Natural killer cell (primary cell): ENCODE measurements around the gene WFIKKN1. TPM values are rescaled to one million over a fixed set of nuclear protein-coding genes. Genes with fewer than 3 reads are reported as not detected.

Source experiments
- ATAC-seq, 3 donors: fragments of 150-1000 bp in 2 of 3; fragments of 200-7000 bp in 1 of 3; cut with Tn5 transposase; 1 replicate in 1 of 3; 2 replicates in 2 of 3; pipeline ENCODE4 v1.10.0; 2021; ENCODE audit warnings: mild to moderate bottlenecking in 2 of 3, moderate library complexity in 2 of 3
- DNase-seq, 2 donors: peaks; one replicate each; pipeline versions ENCODE4 v3.0.0 to v3.0.0-alpha.2; 2013 to 2021; ENCODE audit warnings: mixed read lengths in 1 of 2
- H3K27ac ChIP-seq: one replicate; pipeline ENCODE4 v1.5.1; 2013; ENCODE audit warnings: mild to moderate bottlenecking, low read length
- H3K27me3 ChIP-seq: one replicate; pipeline ENCODE4 v1.6.1; 2013; ENCODE audit warnings: low read length; ENCODE audit not compliant: control insufficient read depth, insufficient read depth
- H3K36me3 ChIP-seq: one replicate; pipeline ENCODE4 v1.6.1; 2013; ENCODE audit warnings: low read length; ENCODE audit not compliant: control insufficient read depth, insufficient read depth
- H3K4me1 ChIP-seq: one replicate; pipeline ENCODE4 v1.6.1; 2013; ENCODE audit warnings: low read length; ENCODE audit not compliant: control insufficient read depth, insufficient read depth
- H3K4me3 ChIP-seq: one replicate; pipeline ENCODE4 v1.5.1; 2013; ENCODE audit warnings: low read length
- H3K9me3 ChIP-seq: one replicate; pipeline ENCODE4 v1.6.1; 2013; ENCODE audit warnings: low read length; ENCODE audit not compliant: control insufficient read depth, insufficient read depth
- H3K27ac Mint-ChIP-seq, 2 donors: one replicate each; pipeline ENCODE4 v1.8.0; 2022; ENCODE audit warnings: mild to moderate bottlenecking in 2 of 2, mixed read lengths in 2 of 2, moderate library complexity in 1 of 2
- H3K27me3 Mint-ChIP-seq, 2 donors: one replicate each; pipeline ENCODE4 v1.8.0; 2022; ENCODE audit warnings: low read depth in 2 of 2, mixed read lengths in 2 of 2
- H3K36me3 Mint-ChIP-seq: one replicate; pipeline ENCODE4 v1.8.0; 2022; ENCODE audit warnings: mixed read lengths
- H3K4me1 Mint-ChIP-seq, 2 donors: one replicate each; pipeline ENCODE4 v1.8.0; 2022; ENCODE audit warnings: mixed read lengths in 2 of 2
- H3K4me3 Mint-ChIP-seq: one replicate; pipeline ENCODE4 v1.8.0; 2022; ENCODE audit warnings: mild to moderate bottlenecking, moderate library complexity, mixed read lengths
- H3K9me3 Mint-ChIP-seq, 2 donors: one replicate each; pipeline ENCODE4 v1.8.0; 2022; ENCODE audit warnings: mixed read lengths in 2 of 2
- WGBS: methylation state at CpG from one replicate; pipeline ENCODE4 v1.1.7; 2013; ENCODE audit warnings: missing lambda C conversion rate; ENCODE audit not compliant: insufficient coverage; 5-methylcytosine and 5-hydroxymethylcytosine counted together
- intact Hi-C: fragments of 100-400 bp; cut with micrococcal nuclease; formaldehyde crosslinking; loops from one replicate; pipeline ENCODE4 v1.14.2; 2022
- total RNA-seq, 4 donors: library from RNA; stranded (reverse); fragments of 120-200 nt in 1 of 4; gene quantifications; one replicate each; pipeline versions ENCODE4 v1.2.3 to v1.2.4, GENCODE V29; 2013 to 2022
- TF ChIP-seq, protein P1 (sequence below): fragments of 200-600 bp; IDR thresholded peaks from one replicate; pipeline ENCODE4 v1.8.0; 2022; ENCODE audit warnings: antibody characterized with exemption

WFIKKN1 gene
- total RNA-seq, 3 donors from 2014 or later (not counting 1 experiment from before 2014, with no cell fraction given) = 0.60 to 1.7 (median 0.75) TPM

DNA sequence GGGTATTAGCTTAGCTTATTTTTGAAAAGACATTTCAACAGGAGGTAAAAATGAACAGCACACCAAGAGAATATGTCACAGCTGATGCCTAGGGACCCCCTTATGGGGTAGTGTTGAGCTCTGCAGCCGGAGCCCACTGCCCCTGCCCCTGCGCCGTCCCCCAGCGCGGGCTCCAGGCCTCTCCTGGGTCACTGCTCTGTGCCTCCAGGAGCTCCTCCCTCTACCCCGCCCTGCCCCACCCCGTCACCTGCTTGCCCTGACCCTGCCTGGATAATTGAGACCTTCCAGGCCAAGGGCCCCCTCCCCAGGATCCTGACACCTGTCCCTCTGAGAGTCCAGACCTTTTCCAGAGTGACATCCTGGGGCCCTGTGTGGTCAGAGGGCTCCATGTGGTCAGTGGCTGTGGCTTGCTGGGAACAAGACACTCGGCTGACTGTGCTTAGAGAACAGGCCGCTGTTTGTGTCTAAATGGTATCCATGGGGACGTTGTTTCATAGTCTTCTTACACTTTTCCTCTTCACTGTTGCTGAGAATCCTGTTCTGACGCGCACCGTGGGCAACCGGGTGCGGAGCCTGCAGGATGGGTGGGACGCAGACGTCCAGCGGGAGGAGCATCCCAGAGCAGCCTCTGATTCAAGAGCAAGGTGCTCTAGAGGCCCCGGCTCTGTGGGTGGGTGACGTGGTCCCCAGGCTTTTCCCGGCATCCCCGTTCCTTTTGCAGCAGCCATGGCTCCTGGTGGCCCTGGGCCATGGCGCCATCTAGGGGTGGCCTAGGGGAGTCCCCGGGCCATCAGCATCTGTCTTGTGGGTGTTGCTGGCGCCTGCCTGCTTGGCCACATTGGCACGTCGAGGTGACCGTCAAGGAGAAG, 20.0 kb upstream of the WFIKKN1 start:
- H3K4me1 Mint-ChIP-seq = peaks cover 5 to 16% of the 10 kb centered on the region in 2 donors
- no peak overlapping the region for H3K27ac ChIP-seq
- no peaks in the 10 kb centered on the region for H3K36me3 ChIP-seq
- no peaks in the 10 kb centered on the region for H3K36me3 Mint-ChIP-seq
- H3K4me3 Mint-ChIP-seq = no peak overlapping the region
- no peaks in the 10 kb centered on the region for H3K27me3 Mint-ChIP-seq
- H3K27me3 ChIP-seq = no peaks in the 10 kb centered on the region
- TF ChIP-seq, protein P1, sequence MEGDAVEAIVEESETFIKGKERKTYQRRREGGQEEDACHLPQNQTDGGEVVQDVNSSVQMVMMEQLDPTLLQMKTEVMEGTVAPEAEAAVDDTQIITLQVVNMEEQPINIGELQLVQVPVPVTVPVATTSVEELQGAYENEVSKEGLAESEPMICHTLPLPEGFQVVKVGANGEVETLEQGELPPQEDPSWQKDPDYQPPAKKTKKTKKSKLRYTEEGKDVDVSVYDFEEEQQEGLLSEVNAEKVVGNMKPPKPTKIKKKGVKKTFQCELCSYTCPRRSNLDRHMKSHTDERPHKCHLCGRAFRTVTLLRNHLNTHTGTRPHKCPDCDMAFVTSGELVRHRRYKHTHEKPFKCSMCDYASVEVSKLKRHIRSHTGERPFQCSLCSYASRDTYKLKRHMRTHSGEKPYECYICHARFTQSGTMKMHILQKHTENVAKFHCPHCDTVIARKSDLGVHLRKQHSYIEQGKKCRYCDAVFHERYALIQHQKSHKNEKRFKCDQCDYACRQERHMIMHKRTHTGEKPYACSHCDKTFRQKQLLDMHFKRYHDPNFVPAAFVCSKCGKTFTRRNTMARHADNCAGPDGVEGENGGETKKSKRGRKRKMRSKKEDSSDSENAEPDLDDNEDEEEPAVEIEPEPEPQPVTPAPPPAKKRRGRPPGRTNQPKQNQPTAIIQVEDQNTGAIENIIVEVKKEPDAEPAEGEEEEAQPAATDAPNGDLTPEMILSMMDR = peak; percentile 77
- H3K4me3 ChIP-seq = no peak overlapping the region
- peak; percentile 74 to 84 (median 78) for ATAC-seq
- no peaks in the 10 kb centered on the region for H3K9me3 Mint-ChIP-seq
- H3K9me3 ChIP-seq = no peaks in the 10 kb centered on the region
- peaks cover 6% of the 10 kb centered on the region for H3K4me1 ChIP-seq
- peak overlapping the region in 1 of 2 donors; percentile 31 for H3K27ac Mint-ChIP-seq
- 80% methylated on average over 28 of the region's 28 CpGs for WGBS
- intact Hi-C loops = loop anchor here (2.0 to 5.0 kb wide), 2 partner anchors 32 to 218 kb away; no protein-coding TSS in a partner anchor
- peak; percentile 62 to 78 for DNase-seq

GRCh38 chr16:615122-615521, 15.7 kb upstream of the WFIKKN1 start:
- Mint-ChIP-seq H3K9me3 (no peaks in the 10 kb centered on the region), H3K4me3 (no peak overlapping the region), H3K27ac (no peak overlapping the region), H3K4me1 (peaks cover 9% of the 10 kb centered on the region in 2 donors), H3K27me3 (no peaks in the 10 kb centered on the region), H3K36me3 (no peaks in the 10 kb centered on the region)
- Histone ChIP-seq H3K36me3 (no peaks in the 10 kb centered on the region), H3K27me3 (no peaks in the 10 kb centered on the region), H3K27ac (no peak overlapping the region), H3K4me3 (no peak overlapping the region), H3K4me1 (peaks cover 6% of the 10 kb centered on the region), H3K9me3 (no peaks in the 10 kb centered on the region)
- no peak for ATAC-seq
- 80% methylated on average over 13 of the region's 13 CpGs for WGBS
- intact Hi-C loops = no loop called here
- DNase-seq = no peak
- TF ChIP-seq, protein P1 = no peak

- Mint-ChIP-seq H3K4me1 (peaks cover 0 to 5% of the 10 kb centered on the region in 2 donors), H3K9me3 (no peaks in the 10 kb centered on the region), H3K4me3 (no peak overlapping the region), H3K36me3 (no peaks in the 10 kb centered on the region), H3K27me3 (no peaks in the 10 kb centered on the region), H3K27ac (no peak overlapping the region)
- ATAC-seq (no peak), DNase-seq (no peak)
- 97% methylated on average over 39 of the region's 39 CpGs for WGBS
- Histone ChIP-seq H3K4me1 (no peaks in the 10 kb centered on the region), H3K27me3 (no peaks in the 10 kb centered on the region), H3K9me3 (no peaks in the 10 kb centered on the region), H3K27ac (no peak overlapping the region), H3K36me3 (no peaks in the 10 kb centered on the region), H3K4me3 (no peak overlapping the region)
- intact Hi-C loops = no loop called here
- TF ChIP-seq, protein P1 = no peak
These were observed 13.8 kb upstream of the WFIKKN1 start for GRCh38 chr16:616733-617586.
